Measurements from ENCODE around the gene SECTM1. TPM values are rescaled to one million over a fixed set of nuclear protein-coding genes. Genes with fewer than 3 reads are reported as not detected.

The SECTM1 gene
- total RNA-seq, 2 experiments from 2014 or later, result 18.3 to 18.5 TPM

GRCh38 chr17:82276938-82277337 lies 56.6 kb downstream of the SECTM1 start:
- Mint-ChIP-seq H3K27me3 (peaks cover 2% of the 10 kb centered on the region), H3K9me3 (no peaks in the 10 kb centered on the region), H3K4me1 (peaks cover 21% of the 10 kb centered on the region), H3K4me3 (no peak overlapping the region), H3K36me3 (ENCODE audit: low read depth) (peaks cover 7% of the 10 kb centered on the region), H3K27ac (no peak overlapping the region)
- POLR2A ChIA-PET, result interaction anchor here (5.3 kb wide), 1 partner anchor 21 kb away, joined by 49 read pairs; no protein-coding TSS in a partner anchor
- CTCF ChIA-PET, result no interaction called here
- DNase-seq, result no peak

- Mint-ChIP-seq H3K27me3 (peaks cover 2% of the 10 kb centered on the region), H3K4me3 (no peak overlapping the region), H3K9me3 (no peaks in the 10 kb centered on the region), H3K4me1 (peaks cover 24% of the 10 kb centered on the region), H3K36me3 (ENCODE audit: low read depth) (peaks cover 23% of the 10 kb centered on the region), H3K27ac (peak overlapping the region; percentile 21)
- POLR2A ChIA-PET, result interaction anchor here (0.9 to 5.3 kb wide), 3 partner anchors 15 to 22 kb away, joined by 3 to 49 read pairs (median 13); no protein-coding TSS in a partner anchor
- CTCF ChIA-PET, result no interaction called here
- DNase-seq, result no peak
Observed at GRCh38 chr17:82275326-82275725, 58.2 kb downstream of the SECTM1 start.

- peak overlapping the region; percentile 86 for H3K4me3 Mint-ChIP-seq
- peaks cover 33% of the 10 kb centered on the region for H3K36me3 Mint-ChIP-seq (ENCODE audit: low read depth)
- POLR2A ChIA-PET, result interaction anchor here (0.7 to 5.3 kb wide), 15 partner anchors 8 to 209 kb away, joined by 3 to 49 read pairs (median 4); partner anchors contain the start of genes DUS1L, NARF and OGFOD3
- peaks cover 2% of the 10 kb centered on the region for H3K27me3 Mint-ChIP-seq
- no peaks in the 10 kb centered on the region for H3K9me3 Mint-ChIP-seq
- CTCF ChIA-PET, result interaction anchor here (1.2 kb wide), 1 partner anchor 19 kb away, joined by 4 read pairs; no protein-coding TSS in a partner anchor
- H3K27ac Mint-ChIP-seq, result no peak overlapping the region
- peaks cover 33% of the 10 kb centered on the region for H3K4me1 Mint-ChIP-seq
- no peak for DNase-seq
Observed at GRCh38 chr17:82274134-82275020, 59.2 kb downstream of the SECTM1 start.

GRCh38 chr17:82273327-82274133 lies 60.0 kb downstream of the SECTM1 start, which contains the start of gene CSNK1D:
Gene CSNK1D, minus strand, starts transcription at chr17:82273700. Its CDS starts 319 bp downstream, at chr17:82273381.
- DNase-seq, result peak; percentile 94
- peaks cover 2% of the 10 kb centered on the region for H3K27me3 Mint-ChIP-seq
- H3K4me1 Mint-ChIP-seq, result peaks cover 41% of the 10 kb centered on the region
- H3K9me3 Mint-ChIP-seq, result no peaks in the 10 kb centered on the region
- ChIA-PET POLR2A (interaction anchor here (0.7 to 5.3 kb wide), 17 partner anchors 9 to 208 kb away, joined by 3 to 49 read pairs (median 4); partner anchors contain the start of genes CD7, DUS1L, NARF and OGFOD3), CTCF (interaction anchor here (1.2 kb wide), 1 partner anchor 20 kb away, joined by 4 read pairs; no protein-coding TSS in a partner anchor)
- H3K27ac Mint-ChIP-seq, result peak within 1 kb of the TSS; percentile 93
- H3K4me3 Mint-ChIP-seq, result peak within 1 kb of the TSS; percentile 97
- peaks cover 37% of the 10 kb centered on the region for H3K36me3 Mint-ChIP-seq (ENCODE audit: low read depth)

- peaks cover 2% of the 10 kb centered on the region for H3K27me3 Mint-ChIP-seq
- peak overlapping the region; percentile 93 for H3K27ac Mint-ChIP-seq
- ChIA-PET CTCF (interaction anchor here (1.2 kb wide), 1 partner anchor 20 kb away, joined by 4 read pairs; no protein-coding TSS in a partner anchor), POLR2A (interaction anchor here (1.0 to 5.3 kb wide), 12 partner anchors 10 to 185 kb away, joined by 3 to 49 read pairs (median 5); partner anchors contain the start of genes CD7, NARF, OGFOD3 and SECTM1)
- no peaks in the 10 kb centered on the region for H3K9me3 Mint-ChIP-seq
- peaks cover 49% of the 10 kb centered on the region for H3K4me1 Mint-ChIP-seq
- peak; percentile 47 for DNase-seq
- peak overlapping the region; percentile 97 for H3K4me3 Mint-ChIP-seq
- peaks cover 37% of the 10 kb centered on the region for H3K36me3 Mint-ChIP-seq (ENCODE audit: low read depth)
Observed at GRCh38 chr17:82272495-82273326, 60.9 kb downstream of the SECTM1 start.

- H3K27me3 Mint-ChIP-seq, result no peaks in the 10 kb centered on the region
- ChIA-PET CTCF (no interaction called here), POLR2A (interaction anchor here (0.6 kb wide), 1 partner anchor 38 kb away, joined by 3 read pairs; no protein-coding TSS in a partner anchor)
- H3K4me3 Mint-ChIP-seq, result peak overlapping the region; percentile 97
- peaks cover 59% of the 10 kb centered on the region for H3K4me1 Mint-ChIP-seq
- no peaks in the 10 kb centered on the region for H3K9me3 Mint-ChIP-seq
- peak overlapping the region; percentile 80 for H3K27ac Mint-ChIP-seq
- no peak for DNase-seq
- H3K36me3 Mint-ChIP-seq (ENCODE audit: low read depth), result peaks cover 46% of the 10 kb centered on the region
Observed at GRCh38 chr17:82271401-82271800, 62.2 kb downstream of the SECTM1 start.

Other genes with a start within 250 kb of the SECTM1 start
- gene FASN, start 235.5 kb downstream of the SECTM1 start, total RNA-seq, result 100 to 1,000 TPM; 181 to 191 TPM
- gene CCDC57, start 120.9 kb downstream of the SECTM1 start, total RNA-seq, result 10 to 100 TPM; 49.8 to 54.9 TPM
- gene SLC16A3, start 104.7 kb downstream of the SECTM1 start, total RNA-seq, result 100 to 1,000 TPM; 206 to 210 TPM
- gene CSNK1D, start 60.1 kb downstream of the SECTM1 start, total RNA-seq, result 100 to 1,000 TPM; 116 TPM
- gene CD7, start 16.2 kb downstream of the SECTM1 start, total RNA-seq, result 100 to 1,000 TPM; 138 to 140 TPM
- not detected for gene TEX19, start 25.5 kb upstream of the SECTM1 start, total RNA-seq
- gene UTS2R, start 38.0 kb upstream of the SECTM1 start, total RNA-seq, result not detected
- 10 to 100 TPM; 58.3 to 60.6 TPM for gene HEXD, start 84.6 kb upstream of the SECTM1 start, total RNA-seq
- 10 to 100 TPM; 26.7 to 29.4 TPM for gene OGFOD3, start 84.8 kb upstream of the SECTM1 start, total RNA-seq
- gene CYBC1, start 117.0 kb upstream of the SECTM1 start, total RNA-seq, result 100 to 1,000 TPM; 308 to 313 TPM
- gene NARF, start 125.0 kb upstream of the SECTM1 start, total RNA-seq, result 100 to 1,000 TPM; 150 to 153 TPM
- 10 to 100 TPM; 53.3 to 68.2 TPM for gene FOXK2, start 186.0 kb upstream of the SECTM1 start, total RNA-seq

Data from activated CD4-positive, alpha-beta memory T cell treated with anti-CD3 and anti-CD28 coated beads, Interleukin-2, amount 10 ng/mL, durations not matched to agents 7 days and 5 days (primary cell).